ENCODE data around the gene SERINC5. TPM values are rescaled to one million over a fixed set of nuclear protein-coding genes. Genes with fewer than 3 reads are reported as not detected.

Gene SERINC5
- total and polyA plus RNA-seq, 2 of the 4 experiments (the other 2 are of a cell fraction) = 5.0 to 8.1 TPM

- Histone ChIP-seq H3K27ac (ENCODE audit: insufficient read depth, low read length) (no peak overlapping the region), H4K8ac (ENCODE audit: low read depth in 2 of 2, low read length in 2 of 2) (no peak overlapping the region), H2AK5ac (ENCODE audit: low read depth, low read length) (no peak overlapping the region), H2BK5ac (ENCODE audit: low read depth, low read length, poor library complexity, severe bottlenecking) (no peak overlapping the region), H3K9me3 (ENCODE audit: control insufficient read depth, insufficient read depth, low read length) (no peaks in the 10 kb centered on the region; the same call in 1 of the 2 replicates), H2BK120ac (ENCODE audit: low read depth, low read length) (no peak overlapping the region), H3K27me3 (ENCODE audit: control insufficient read depth, insufficient read depth, low read length) (peaks cover 4% of the 10 kb centered on the region; the same call in 1 of the 2 replicates), H2BK15ac (ENCODE audit: low read depth, low read length) (no peak overlapping the region), H3K4me2 (ENCODE audit: low read depth, low read length) (no peak overlapping the region), H2BK20ac (ENCODE audit: low read depth, low read length) (no peak overlapping the region), H3K9ac (ENCODE audit: low read depth, low read length) (no peak overlapping the region), H3K79me1 (ENCODE audit: low read depth in 1 of 2, low read length in 2 of 2) (no peaks in the 10 kb centered on the region), H3K4me3 (ENCODE audit: insufficient read depth, low read depth, low read length) (no peak overlapping the region), H2AFZ (replicated peaks; ENCODE audit: low read length, poor library complexity) (peak overlapping the region; percentile 45), H3K4me1 (ENCODE audit: control insufficient read depth, insufficient read depth, low read length) (no peaks in the 10 kb centered on the region), H3K36me3 (ENCODE audit: control insufficient read depth, insufficient read depth, low read length) (no peaks in the 10 kb centered on the region), H3K56ac (ENCODE audit: extremely low read depth, insufficient read depth, low read length) (no peak overlapping the region), H3K9me1 (ENCODE audit: insufficient read depth, low read length) (no peaks in the 10 kb centered on the region), H3K4ac (ENCODE audit: low read depth, low read length) (no peak overlapping the region), H4K91ac (ENCODE audit: insufficient read depth, low read depth, low read length) (no peak overlapping the region), H3K23ac (ENCODE audit: low read depth, low read length) (no peak overlapping the region), H4K5ac (ENCODE audit: low read depth, low read length) (no peak overlapping the region), H3K14ac (replicated peaks; ENCODE audit: low read depth, low read length) (no peak overlapping the region), H4K20me1 (ENCODE audit: insufficient read depth, low read length) (no peaks in the 10 kb centered on the region), H3K18ac (ENCODE audit: low read depth, low read length) (no peak overlapping the region), H2AK9ac (replicated peaks; ENCODE audit: low read depth, low read length, poor library complexity) (no peak overlapping the region)
- BruUV-seq (replicated peaks) = no TSS peak
- ATAC-seq (ENCODE audit: low read depth) (no peak), DNase-seq (no peak)
- CTCF ChIA-PET = no interaction called here
- in situ Hi-C loops (cut with MboI; ENCODE audit: low sequenced_read_pairs) = no loop called here
- POLR2A ChIA-PET (ENCODE audit: unreplicated experiment) = no interaction called here
- intact Hi-C loops (cut with micrococcal nuclease) = no loop called here
- dilution Hi-C loops (cut with HindIII; ENCODE audit: low sequenced_read_pairs, unreplicated experiment) = no loop called here
- WGBS, 2 experiments (ENCODE audit: extremely low coverage in 2 of 2, insufficient read length in 1 of 2) = 87% methylated on average over 3 of the region's 9 CpGs; no CpG with 5 or more reads in 1 of the 2 experiments
- TF ChIP-seq MAFK (IDR thresholded peaks at IDR 0.05; ENCODE audit: low read depth, low read length) (no peak), CHD1 (IDR thresholded peaks at IDR 0.05; ENCODE audit: low read depth, low read length) (no peak), ELK1 (IDR thresholded peaks at IDR 0.05; ENCODE audit: borderline replicate concordance, low read depth, low read length) (no peak), RFX5 (IDR thresholded peaks at IDR 0.05; ENCODE audit: low read depth, low read length) (no peak), POLR2A (IDR thresholded peaks at IDR 0.05; ENCODE audit: low read depth, low read length) (no peak), RAD21 (IDR thresholded peaks at IDR 0.05; ENCODE audit: low read length) (no peak), RCOR1 (IDR thresholded peaks at IDR 0.05; ENCODE audit: insufficient replicate concordance, low read length) (no peak), BHLHE40 (IDR thresholded peaks at IDR 0.05; ENCODE audit: low read depth, low read length) (no peak), CTCF (conservative IDR thresholded peaks at IDR 0.05; ENCODE audit: low read depth, low read length) (no peak), CEBPB (IDR thresholded peaks at IDR 0.05; ENCODE audit: low read depth, low read length) (no peak), USF2 (IDR thresholded peaks at IDR 0.05; ENCODE audit: low read depth, low read length) (no peak), MAZ (IDR thresholded peaks at IDR 0.05; ENCODE audit: borderline replicate concordance, low read depth, low read length) (no peak)
These were observed 131.5 kb downstream of the SERINC5 start for GRCh38 chr5:80124121-80124918.
